Astrocyte of the cerebellum (primary cell): Measurements from ENCODE around the gene BIN1.
"Not testable (repeated sequence)": the region's sequence is repeated elsewhere in the genome, so short reads cannot be mapped to it uniquely, and the experiment has no call there.

Experiments used
- DNase-seq: peaks from one replicate; pipeline ENCODE4 v3.0.0-alpha.2; 2011; ENCODE audit warnings: low read depth
- H3K4me3 ChIP-seq: 2 replicates; pipeline ENCODE4 v1.5.1; 2011; ENCODE audit warnings: mild to moderate bottlenecking, low read depth, low read length, moderate library complexity
- in situ Hi-C: cut with HindIII; loops from 2 replicates; pipeline ENCODE4 v1.10.0; 2017; ENCODE audit warnings: low sequenced_read_pairs
- TF ChIP-seq, protein P1 (sequence below): IDR thresholded peaks from 2 replicates; pipeline ENCODE4 v1.5.1; 2012; ENCODE audit warnings: low read length, low read depth, moderate library complexity, mild to moderate bottlenecking; ENCODE audit errors: missing control alignments

BIN1 gene

DNA sequence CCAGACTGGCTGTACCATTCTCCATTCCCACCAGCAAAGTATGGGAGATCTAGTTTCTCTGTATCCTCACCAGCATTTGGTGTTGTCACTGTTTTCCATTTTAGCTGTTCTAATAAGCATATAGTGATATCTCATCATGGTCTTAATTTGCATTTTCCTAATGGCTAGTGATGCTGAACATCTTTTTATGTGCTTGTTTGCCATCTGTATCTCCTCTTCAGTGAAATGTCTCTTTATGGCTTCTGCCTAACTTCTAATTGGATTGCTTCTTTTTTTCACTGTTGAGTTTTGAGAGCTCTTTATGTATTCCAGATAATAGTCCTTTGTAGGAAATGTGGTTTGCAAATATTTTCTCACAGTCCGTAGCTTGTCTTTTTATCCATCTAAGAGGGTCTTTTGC, 18.9 kb upstream of the BIN1 start:
- H3K4me3 ChIP-seq, result no peak overlapping the region
- TF ChIP-seq, protein P1, sequence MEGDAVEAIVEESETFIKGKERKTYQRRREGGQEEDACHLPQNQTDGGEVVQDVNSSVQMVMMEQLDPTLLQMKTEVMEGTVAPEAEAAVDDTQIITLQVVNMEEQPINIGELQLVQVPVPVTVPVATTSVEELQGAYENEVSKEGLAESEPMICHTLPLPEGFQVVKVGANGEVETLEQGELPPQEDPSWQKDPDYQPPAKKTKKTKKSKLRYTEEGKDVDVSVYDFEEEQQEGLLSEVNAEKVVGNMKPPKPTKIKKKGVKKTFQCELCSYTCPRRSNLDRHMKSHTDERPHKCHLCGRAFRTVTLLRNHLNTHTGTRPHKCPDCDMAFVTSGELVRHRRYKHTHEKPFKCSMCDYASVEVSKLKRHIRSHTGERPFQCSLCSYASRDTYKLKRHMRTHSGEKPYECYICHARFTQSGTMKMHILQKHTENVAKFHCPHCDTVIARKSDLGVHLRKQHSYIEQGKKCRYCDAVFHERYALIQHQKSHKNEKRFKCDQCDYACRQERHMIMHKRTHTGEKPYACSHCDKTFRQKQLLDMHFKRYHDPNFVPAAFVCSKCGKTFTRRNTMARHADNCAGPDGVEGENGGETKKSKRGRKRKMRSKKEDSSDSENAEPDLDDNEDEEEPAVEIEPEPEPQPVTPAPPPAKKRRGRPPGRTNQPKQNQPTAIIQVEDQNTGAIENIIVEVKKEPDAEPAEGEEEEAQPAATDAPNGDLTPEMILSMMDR, result no peak
- in situ Hi-C loops, result no loop called here
- DNase-seq, result no peak

DNA sequence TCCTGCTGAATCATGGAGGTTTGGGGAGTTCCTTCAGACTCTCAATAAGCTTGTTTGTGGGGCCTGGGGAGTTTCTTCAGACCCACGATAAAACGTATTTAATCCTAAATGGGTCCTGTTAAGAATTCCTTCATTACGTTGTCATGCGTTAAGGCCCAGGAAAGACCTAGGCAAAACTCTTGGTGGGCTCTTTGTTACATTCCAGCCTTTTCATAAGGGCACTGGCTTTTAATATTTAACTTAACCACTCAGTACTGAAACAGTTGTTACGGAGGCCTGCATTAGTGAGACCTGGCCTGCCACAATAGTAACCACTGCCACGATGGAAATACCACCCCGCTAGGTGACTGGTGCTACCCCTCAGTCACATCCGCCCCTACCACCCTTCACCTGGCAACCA, 17.5 kb upstream of the BIN1 start:
- in situ Hi-C loops, result no loop called here
- no peak for DNase-seq
- TF ChIP-seq, protein P1, result no peak
- H3K4me3 ChIP-seq, result no peak overlapping the region

DNA sequence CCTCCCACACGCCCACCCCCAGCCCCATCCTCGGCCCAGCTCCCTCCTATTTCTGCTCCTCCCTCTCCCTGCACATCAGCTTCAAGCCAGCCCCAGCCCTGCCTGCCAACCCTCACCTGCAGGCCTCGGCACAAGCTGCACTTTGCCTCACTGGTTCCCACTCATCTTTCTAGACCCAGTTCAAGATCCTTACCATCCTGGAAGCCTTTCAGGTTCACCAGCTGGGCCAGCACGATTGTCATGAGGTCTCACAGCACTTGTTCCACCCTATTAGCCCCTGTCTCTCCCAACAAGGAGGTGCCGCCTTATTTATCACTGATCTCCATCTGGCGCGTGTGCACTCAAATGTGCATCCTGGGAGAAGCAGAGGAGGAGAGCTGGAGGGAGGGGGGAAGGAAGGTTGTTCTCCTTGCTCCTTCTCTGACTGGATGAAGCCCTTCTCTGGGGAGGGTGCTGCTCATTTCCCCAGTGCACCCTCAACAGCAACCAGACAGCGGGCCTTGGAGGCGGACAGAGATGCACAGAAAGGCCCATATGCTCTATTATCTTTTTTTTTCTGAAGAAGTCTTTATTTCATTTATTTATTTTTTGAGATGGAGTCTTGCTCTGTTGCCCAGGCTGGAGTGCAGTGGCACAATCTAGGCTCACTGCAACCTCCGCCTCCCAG, 15.5 kb upstream of the BIN1 start:
- TF ChIP-seq, protein P1, result no peak
- in situ Hi-C loops, result no loop called here
- no peak for DNase-seq
- H3K4me3 ChIP-seq, result no peak overlapping the region

DNA sequence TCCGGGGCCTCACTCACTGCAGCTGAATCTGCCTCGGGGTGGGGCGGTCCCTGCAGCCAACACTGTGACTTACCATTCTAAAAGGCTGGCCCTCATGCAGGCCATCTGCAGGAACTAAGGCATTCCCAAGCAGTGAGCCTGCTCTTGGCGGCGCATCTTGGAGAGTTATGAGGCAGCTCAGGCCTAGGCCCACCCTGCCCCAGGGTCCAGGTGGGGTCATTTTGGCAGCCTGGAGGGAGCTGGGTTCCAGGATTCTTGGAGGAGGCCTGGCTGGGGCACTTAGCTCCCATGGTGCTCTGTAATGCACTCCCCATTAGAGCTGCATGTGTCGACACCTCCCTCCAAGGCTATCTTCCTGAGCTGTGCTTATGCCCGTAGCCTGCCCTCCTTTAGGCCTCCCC, 14.8 kb upstream of the BIN1 start:
- H3K4me3 ChIP-seq, result no peak overlapping the region
- in situ Hi-C loops, result no loop called here
- no peak for DNase-seq
- TF ChIP-seq, protein P1, result no peak

DNA sequence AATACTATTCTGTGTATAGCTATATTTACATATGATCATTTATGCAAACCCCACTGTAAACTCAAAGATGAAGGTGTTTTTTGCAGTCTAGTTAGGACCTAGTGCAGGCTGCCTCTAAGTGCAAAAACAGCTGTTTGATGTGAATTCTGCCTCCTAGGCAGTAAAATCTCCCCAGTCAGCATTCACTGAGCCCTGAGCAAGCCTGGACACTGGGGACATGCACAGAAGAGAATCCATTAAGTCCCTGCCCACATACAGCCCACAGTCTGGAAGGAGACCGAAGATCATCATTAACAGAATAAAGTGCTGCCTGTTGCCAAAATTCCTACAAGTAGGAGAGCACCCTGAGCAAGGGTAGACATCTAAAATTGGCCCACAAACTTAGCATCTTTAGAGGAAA, 14.4 kb upstream of the BIN1 start:
- no peak for DNase-seq
- no peak overlapping the region for H3K4me3 ChIP-seq
- TF ChIP-seq, protein P1, result no peak
- in situ Hi-C loops, result no loop called here

DNA sequence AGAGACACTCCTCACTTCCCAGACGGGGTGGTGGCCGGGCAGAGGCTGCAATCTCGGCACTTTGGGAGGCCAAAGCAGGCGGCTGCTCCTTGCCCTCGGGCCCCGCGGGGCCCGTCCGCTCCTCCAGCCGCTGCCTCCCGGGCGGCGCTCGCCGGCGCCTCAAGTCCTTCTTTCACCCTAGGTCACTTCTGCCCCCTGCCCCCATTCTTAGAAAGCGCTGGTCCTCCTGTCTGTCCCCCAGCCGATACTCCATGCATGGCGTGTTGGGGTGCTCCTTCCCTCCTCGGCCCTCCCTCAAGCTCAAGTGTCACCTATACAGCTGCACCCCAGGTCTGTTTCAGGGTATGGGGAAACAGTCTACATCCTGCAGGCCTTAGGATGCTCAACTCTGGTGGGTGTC, 13.5 kb upstream of the BIN1 start:
- H3K4me3 ChIP-seq, DNase-seq, in situ Hi-C loops: not testable (repeated sequence)

DNA sequence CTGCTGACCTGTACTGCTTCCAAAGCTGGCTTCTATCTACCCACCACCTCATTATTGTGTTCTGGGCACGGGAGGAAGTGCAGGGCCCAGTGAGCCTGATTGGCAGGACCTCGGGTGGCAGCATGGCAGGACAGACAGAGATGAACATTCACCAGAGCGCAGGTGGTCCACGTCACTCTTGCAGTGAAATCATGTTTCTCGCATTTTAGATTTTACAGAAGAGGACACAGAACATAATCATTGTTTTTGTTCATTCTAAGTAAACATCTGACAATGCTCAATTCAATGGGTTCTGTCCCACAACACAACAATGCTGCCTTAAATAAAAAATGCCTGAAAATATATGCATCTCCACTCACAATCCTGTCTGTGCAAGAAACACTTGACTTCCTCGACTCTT, 11.5 kb upstream of the BIN1 start:
- TF ChIP-seq, protein P1, result no peak
- no peak for DNase-seq
- in situ Hi-C loops, result no loop called here
- H3K4me3 ChIP-seq, result no peak overlapping the region
